HEK293 (cell line): ENCODE measurements around the gene RMDN3.

ENCODE experiments used
- MEIS1 ChIP-seq: sonication (generic); formaldehyde crosslinking; IDR thresholded peaks from 2 replicates; pipeline ENCODE4 v1.8.1; 2022; ENCODE audit warnings: missing genetic modification reagents, mild to moderate bottlenecking, borderline replicate concordance
- YY1 ChIP-seq: fragments of 450-650 bp; formaldehyde crosslinking; IDR thresholded peaks from 2 replicates; pipeline ENCODE4 v1.5.1; 2018; ENCODE audit warnings: missing biosample characterization, missing genetic modification characterization
- ZBTB7A ChIP-seq: fragments of 450-650 bp; formaldehyde crosslinking; IDR thresholded peaks from 2 replicates; pipeline ENCODE4 v1.5.1; 2016; ENCODE audit warnings: low read depth, missing biosample characterization, missing genetic modification characterization
- ZNF121 ChIP-seq: fragments of 450-650 bp; formaldehyde crosslinking; IDR thresholded peaks from 2 replicates; pipeline ENCODE4 v1.5.1; 2016; ENCODE audit warnings: missing biosample characterization, missing genetic modification characterization
- ZNF133 ChIP-seq: fragments of 450-650 bp; formaldehyde crosslinking; IDR thresholded peaks from 2 replicates; pipeline ENCODE4 v1.5.1; 2016; ENCODE audit warnings: missing biosample characterization, missing genetic modification characterization
- ZNF157 ChIP-seq: fragments of 450-650 bp; formaldehyde crosslinking; IDR thresholded peaks from 2 replicates; pipeline ENCODE4 v1.5.1; 2016; ENCODE audit warnings: missing biosample characterization, missing genetic modification characterization
- ZNF24 ChIP-seq: fragments of 450-650 bp; formaldehyde crosslinking; IDR thresholded peaks from 2 replicates; pipeline ENCODE4 v1.5.1; 2016; ENCODE audit warnings: missing biosample characterization, missing genetic modification characterization
- ZNF266 ChIP-seq: fragments of 450-650 bp; formaldehyde crosslinking; IDR thresholded peaks from 2 replicates; pipeline ENCODE4 v1.5.1; 2016; ENCODE audit warnings: missing biosample characterization, missing genetic modification characterization, low read depth
- ZNF292 ChIP-seq: fragments of 450-650 bp; formaldehyde crosslinking; IDR thresholded peaks from 2 replicates; pipeline ENCODE4 v1.5.1; 2016; ENCODE audit warnings: low read depth, missing biosample characterization, missing genetic modification characterization, borderline replicate concordance
- ZNF555 ChIP-seq: fragments of 450-650 bp; formaldehyde crosslinking; conservative IDR thresholded peaks from 2 replicates; pipeline ENCODE4 v1.5.1; 2017; ENCODE audit warnings: missing biosample characterization, mild to moderate bottlenecking, missing genetic modification characterization, inconsistent platforms
- ZNF560 ChIP-seq: fragments of 450-650 bp; formaldehyde crosslinking; IDR thresholded peaks from 2 replicates; pipeline ENCODE4 v1.5.1; 2017; ENCODE audit warnings: missing biosample characterization, missing genetic modification characterization, borderline replicate concordance
- ZNF561 ChIP-seq: fragments of 450-650 bp; IDR thresholded peaks from 2 replicates; pipeline ENCODE4 v1.5.1; 2018; ENCODE audit warnings: missing biosample characterization, missing genetic modification characterization, borderline replicate concordance
- TF ChIP-seq, protein P1 (sequence below): fragments of 450-650 bp; formaldehyde crosslinking; IDR thresholded peaks from 2 replicates; pipeline ENCODE4 v1.5.1; 2016; ENCODE audit warnings: missing biosample characterization, missing genetic modification characterization

DNA sequence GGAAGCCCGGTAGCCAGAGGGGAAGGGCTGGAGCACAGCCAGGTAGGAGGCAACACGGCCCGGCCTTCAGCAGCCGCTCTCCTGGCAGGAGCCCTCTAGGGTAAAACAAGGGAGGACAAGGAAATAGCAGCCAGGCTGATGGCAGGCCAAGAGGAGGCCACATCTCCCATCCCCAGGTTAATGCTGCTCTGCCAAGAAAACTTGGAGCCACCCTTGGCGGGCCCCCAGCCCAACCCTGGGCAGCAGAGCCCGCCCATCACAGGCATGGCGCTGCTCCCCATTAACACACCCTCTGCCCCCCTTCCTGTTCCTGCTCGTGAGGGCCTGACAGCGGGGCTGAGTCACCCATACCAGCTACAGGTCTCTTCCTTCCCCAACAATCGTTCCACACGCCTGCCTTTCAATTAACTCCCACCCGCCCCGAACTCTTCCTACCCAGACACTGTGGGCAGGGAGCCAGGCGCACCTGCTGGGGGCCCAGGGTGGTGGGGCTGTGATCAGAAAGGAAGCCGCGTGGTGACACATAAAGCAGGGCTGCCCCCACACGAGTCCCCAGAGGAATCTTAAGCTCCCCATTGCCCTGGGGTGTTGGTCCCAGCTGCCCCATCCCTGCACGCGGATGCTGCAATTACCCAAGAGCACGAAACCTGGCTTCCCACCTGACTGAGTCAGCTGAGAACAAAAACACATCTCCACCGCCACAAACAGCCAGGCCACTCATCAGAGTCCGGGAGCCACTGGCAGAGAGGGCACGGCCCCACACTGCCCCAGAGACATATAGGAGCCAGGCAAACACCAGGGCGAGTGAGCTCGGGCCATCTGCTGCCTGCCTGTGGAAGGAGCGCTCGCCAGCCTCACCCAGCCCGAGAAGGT is 14.5 kb upstream of the RMDN3 start, which contains the start of gene C15orf62:
- TF ChIP-seq ZNF121 (tag by site-specific recombination) (no peak), YY1 (tag by site-specific recombination) (no peak), ZNF555 (tag by site-specific recombination) (no peak), ZBTB7A (tag by site-specific recombination) (no peak), ZNF292 (no peak), ZNF266 (tag by site-specific recombination) (no peak), ZNF24 (tag by site-specific recombination) (0 out of 2 replicates have a peak, but pooled peaks have one; percentile 38), ZNF561 (tag by site-specific recombination) (no peak), ZNF157 (tag by site-specific recombination) (no peak), ZNF133 (tag by site-specific recombination) (no peak), ZNF560 (tag by site-specific recombination) (no peak), MEIS1 (CRISPR knock-in tag) (no peak)
- TF ChIP-seq, protein P1, sequence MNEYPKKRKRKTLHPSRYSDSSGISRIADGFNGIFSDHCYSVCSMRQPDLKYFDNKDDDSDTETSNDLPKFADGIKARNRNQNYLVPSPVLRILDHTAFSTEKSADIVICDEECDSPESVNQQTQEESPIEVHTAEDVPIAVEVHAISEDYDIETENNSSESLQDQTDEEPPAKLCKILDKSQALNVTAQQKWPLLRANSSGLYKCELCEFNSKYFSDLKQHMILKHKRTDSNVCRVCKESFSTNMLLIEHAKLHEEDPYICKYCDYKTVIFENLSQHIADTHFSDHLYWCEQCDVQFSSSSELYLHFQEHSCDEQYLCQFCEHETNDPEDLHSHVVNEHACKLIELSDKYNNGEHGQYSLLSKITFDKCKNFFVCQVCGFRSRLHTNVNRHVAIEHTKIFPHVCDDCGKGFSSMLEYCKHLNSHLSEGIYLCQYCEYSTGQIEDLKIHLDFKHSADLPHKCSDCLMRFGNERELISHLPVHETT (tag by site-specific recombination), result no peak
